ENCODE results near the gene GPN2. TPM values are rescaled to one million over a fixed set of nuclear protein-coding genes. Genes with fewer than 3 reads are reported as not detected.
"Not testable (repeated sequence)": the region's sequence is repeated elsewhere in the genome, so short reads cannot be mapped to it uniquely, and the experiment has no call there.

GPN2 gene
- total RNA-seq, 2 donors from 2014 or later = 54.8 to 55.5 TPM

GRCh38 chr1:26887125-26887524 lies 3.0 kb downstream of the GPN2 start:
- H3K27ac Mint-ChIP-seq = peak overlapping the region; percentile 8
- ATAC-seq (replicated peaks in 1 of 2) = no peak

GRCh38 chr1:26882696-26883463 lies 7.2 kb downstream of the GPN2 start:
- peaks cover 5% of the 10 kb centered on the region for H3K4me1 Mint-ChIP-seq (ENCODE audit: low read depth)
- no peaks in the 10 kb centered on the region for H3K27me3 Mint-ChIP-seq (ENCODE audit: low read depth)
- H3K4me3 Mint-ChIP-seq = no peak overlapping the region
- peaks cover 15 to 26% of the 10 kb centered on the region in 2 donors for H3K36me3 Mint-ChIP-seq (ENCODE audit: insufficient read depth in 2 of 2)
- no peak overlapping the region for H3K27ac Mint-ChIP-seq
- DNase-seq = no peak
- no peaks in the 10 kb centered on the region for H3K9me3 Mint-ChIP-seq
- no peak for ATAC-seq (replicated peaks in 1 of 2)

More at GRCh38 chr1:26887125-26887524, 3.0 kb downstream of the GPN2 start:
- peak in 1 of 2 donors; percentile 9 for DNase-seq
- Mint-ChIP-seq H3K9me3 (no peaks in the 10 kb centered on the region), H3K36me3 (ENCODE audit: insufficient read depth in 2 of 2) (peaks cover 24 to 31% of the 10 kb centered on the region in 2 donors), H3K27me3 (ENCODE audit: low read depth) (no peaks in the 10 kb centered on the region), H3K4me1 (ENCODE audit: low read depth) (peaks cover 32% of the 10 kb centered on the region), H3K4me3 (no peak overlapping the region)

DNA sequence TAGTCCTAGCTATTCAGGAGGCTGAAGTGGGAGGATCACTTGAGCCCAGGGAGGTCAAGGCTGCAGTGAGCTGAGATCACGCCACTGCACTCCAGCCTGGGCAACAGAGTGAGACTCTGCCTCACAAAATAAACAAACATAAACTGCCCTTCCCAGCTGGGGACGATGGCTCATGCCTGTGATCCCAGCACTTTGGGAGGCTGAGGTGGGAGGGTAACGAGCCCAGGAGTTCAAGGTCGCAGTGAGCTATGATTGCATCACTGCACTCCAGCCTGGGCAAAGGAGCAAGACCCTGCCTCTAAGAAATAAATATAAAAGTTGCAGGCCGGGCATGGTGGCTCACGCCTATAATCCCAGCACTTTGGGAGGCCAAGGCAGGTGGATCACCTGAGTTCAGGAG lies 8.5 kb downstream of the GPN2 start:
- H3K4me1 Mint-ChIP-seq (ENCODE audit: low read depth); ATAC-seq (replicated peaks in 1 of 2); H3K4me3 Mint-ChIP-seq; H3K27ac Mint-ChIP-seq; H3K27me3 Mint-ChIP-seq (ENCODE audit: low read depth); DNase-seq; H3K9me3 Mint-ChIP-seq: not testable (repeated sequence)
- H3K36me3 Mint-ChIP-seq (ENCODE audit: insufficient read depth in 2 of 2) = peaks cover 14 to 24% of the 10 kb centered on the region in 2 donors

GRCh38 chr1:26879793-26880192 lies 10.3 kb downstream of the GPN2 start:
- H3K4me3 Mint-ChIP-seq = no peak overlapping the region
- H3K36me3 Mint-ChIP-seq (ENCODE audit: insufficient read depth in 2 of 2) = peaks cover 10 to 23% of the 10 kb centered on the region in 2 donors
- H3K27ac Mint-ChIP-seq = no peak overlapping the region
- no peak for ATAC-seq (replicated peaks in 1 of 2)
- DNase-seq = no peak
- no peaks in the 10 kb centered on the region for H3K4me1 Mint-ChIP-seq (ENCODE audit: low read depth)
- no peaks in the 10 kb centered on the region for H3K27me3 Mint-ChIP-seq (ENCODE audit: low read depth)
- no peaks in the 10 kb centered on the region for H3K9me3 Mint-ChIP-seq

GRCh38 chr1:26877326-26877725 lies 12.8 kb downstream of the GPN2 start:
- Mint-ChIP-seq H3K36me3 (ENCODE audit: insufficient read depth in 2 of 2) (peaks cover 2 to 5% of the 10 kb centered on the region in 2 donors), H3K27me3 (ENCODE audit: low read depth) (no peaks in the 10 kb centered on the region), H3K27ac (no peak overlapping the region), H3K9me3 (no peaks in the 10 kb centered on the region), H3K4me1 (ENCODE audit: low read depth) (no peaks in the 10 kb centered on the region), H3K4me3 (no peak overlapping the region)
- DNase-seq = no peak
- no peak for ATAC-seq (replicated peaks in 1 of 2)

GRCh38 chr1:26874896-26875295 lies 15.2 kb downstream of the GPN2 start:
- Mint-ChIP-seq H3K36me3 (ENCODE audit: insufficient read depth in 2 of 2) (peaks cover 0 to 4% of the 10 kb centered on the region in 2 donors), H3K4me1 (ENCODE audit: low read depth) (no peaks in the 10 kb centered on the region), H3K9me3 (no peaks in the 10 kb centered on the region), H3K27ac (no peak overlapping the region), H3K27me3 (ENCODE audit: low read depth) (no peaks in the 10 kb centered on the region), H3K4me3 (no peak overlapping the region)
- ATAC-seq (replicated peaks in 1 of 2) = no peak
- DNase-seq = no peak

GRCh38 chr1:26873097-26873496 lies 17.0 kb downstream of the GPN2 start:
- H3K36me3 Mint-ChIP-seq (ENCODE audit: insufficient read depth in 2 of 2); ATAC-seq (replicated peaks in 1 of 2); H3K27ac Mint-ChIP-seq: not testable (repeated sequence)

DNA sequence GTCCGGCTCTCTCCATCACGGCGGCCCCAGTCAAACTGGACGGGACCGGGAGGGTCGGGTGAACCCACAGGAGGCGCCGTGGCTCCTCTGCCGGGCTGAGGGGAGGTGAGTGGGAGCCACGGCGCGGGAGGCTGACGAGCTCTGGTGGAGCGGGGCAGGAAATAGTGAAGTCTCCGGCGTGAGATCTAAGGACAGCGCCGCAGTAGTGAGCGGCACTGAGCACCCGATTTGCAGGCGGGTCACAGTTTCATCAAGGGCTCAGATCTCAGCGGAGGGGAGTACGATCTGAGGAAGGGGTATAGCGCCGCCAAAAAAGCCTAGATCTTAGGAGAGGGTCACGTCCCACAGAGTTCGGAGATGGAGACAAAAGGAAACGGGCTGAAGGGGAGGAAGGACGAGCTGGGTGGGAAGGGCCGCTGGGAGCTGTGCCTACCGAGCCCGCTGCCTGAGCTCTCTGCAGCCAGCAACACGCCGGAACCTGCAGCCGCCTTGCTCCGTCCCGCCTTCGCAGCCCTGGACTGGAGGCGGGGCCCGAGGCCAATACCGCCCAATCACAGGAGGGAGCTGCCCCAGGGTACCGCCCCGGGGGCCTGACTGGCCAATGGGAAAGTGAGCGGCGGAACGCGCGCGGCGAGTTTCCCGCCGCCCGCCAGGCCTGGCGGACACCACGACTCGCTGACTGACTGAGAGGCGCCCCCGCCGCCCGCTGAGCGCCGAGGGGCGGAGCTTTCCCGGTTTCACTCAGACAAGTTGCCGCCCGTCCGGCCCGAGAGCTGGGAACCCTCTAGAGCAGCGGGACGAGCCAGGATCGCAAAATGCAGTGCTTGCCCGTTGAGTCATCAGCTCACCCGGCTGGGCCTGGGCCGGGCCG lies 25.2 kb downstream of the GPN2 start:
- Mint-ChIP-seq H3K4me3 (peak overlapping the region; percentile 96 to 98), H3K27me3 (ENCODE audit: low read depth) (no peaks in the 10 kb centered on the region), H3K36me3 (ENCODE audit: insufficient read depth in 2 of 2) (no peaks in the 10 kb centered on the region), H3K9me3 (no peaks in the 10 kb centered on the region), H3K4me1 (ENCODE audit: low read depth) (peaks cover 25% of the 10 kb centered on the region), H3K27ac (peak overlapping the region; percentile 86)
- ATAC-seq (replicated peaks in 1 of 2) (peak; percentile 95 to 97), DNase-seq (peak; percentile 97 to 98)

More at GRCh38 chr1:26873097-26873496, 17.0 kb downstream of the GPN2 start:
- H3K27me3 Mint-ChIP-seq (ENCODE audit: low read depth); DNase-seq; H3K4me3 Mint-ChIP-seq; H3K4me1 Mint-ChIP-seq (ENCODE audit: low read depth); H3K9me3 Mint-ChIP-seq: not testable (repeated sequence)

DNA sequence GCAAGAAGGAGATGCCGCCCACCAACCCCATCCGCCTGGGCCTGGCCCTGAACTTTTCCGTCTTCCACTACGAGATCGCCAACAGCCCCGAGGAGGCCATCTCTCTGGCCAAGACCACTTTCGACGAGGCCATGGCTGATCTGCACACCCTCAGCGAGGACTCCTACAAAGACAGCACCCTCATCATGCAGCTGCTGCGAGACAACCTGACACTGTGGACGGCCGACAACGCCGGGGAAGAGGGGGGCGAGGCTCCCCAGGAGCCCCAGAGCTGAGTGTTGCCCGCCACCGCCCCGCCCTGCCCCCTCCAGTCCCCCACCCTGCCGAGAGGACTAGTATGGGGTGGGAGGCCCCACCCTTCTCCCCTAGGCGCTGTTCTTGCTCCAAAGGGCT lies 26.4 kb downstream of the GPN2 start:
- H3K4me3 Mint-ChIP-seq = peak overlapping the region; percentile 96 to 98
- no peak for DNase-seq
- no peak for ATAC-seq (replicated peaks in 1 of 2)
- no peaks in the 10 kb centered on the region for H3K27me3 Mint-ChIP-seq (ENCODE audit: low read depth)
- no peaks in the 10 kb centered on the region for H3K36me3 Mint-ChIP-seq (ENCODE audit: insufficient read depth in 2 of 2)
- peaks cover 25% of the 10 kb centered on the region for H3K4me1 Mint-ChIP-seq (ENCODE audit: low read depth)
- H3K27ac Mint-ChIP-seq = no peak overlapping the region
- H3K9me3 Mint-ChIP-seq = no peaks in the 10 kb centered on the region

GRCh38 chr1:26862781-26863684 lies 27.1 kb downstream of the GPN2 start, which contains the start of gene SFN:
Gene SFN (plus strand): TSS chr1:26863149. CDS start chr1:26863213, 64 bp downstream.
- no peaks in the 10 kb centered on the region for H3K27me3 Mint-ChIP-seq (ENCODE audit: low read depth)
- no peaks in the 10 kb centered on the region for H3K36me3 Mint-ChIP-seq (ENCODE audit: insufficient read depth in 2 of 2)
- DNase-seq (peak; percentile 61 to 66), ATAC-seq (replicated peaks in 1 of 2) (no peak)
- no peaks in the 10 kb centered on the region for H3K9me3 Mint-ChIP-seq
- H3K27ac Mint-ChIP-seq = peak within 1 kb of the TSS; percentile 61
- peaks cover 25% of the 10 kb centered on the region for H3K4me1 Mint-ChIP-seq (ENCODE audit: low read depth)
- peak within 1 kb of the TSS; percentile 96 to 98 for H3K4me3 Mint-ChIP-seq

- Mint-ChIP-seq H3K4me1 (ENCODE audit: low read depth) (peaks cover 25% of the 10 kb centered on the region), H3K9me3 (no peaks in the 10 kb centered on the region), H3K27ac (no peak overlapping the region), H3K4me3 (peak overlapping the region in 1 of 2 donors; percentile 13), H3K36me3 (ENCODE audit: insufficient read depth in 2 of 2) (no peaks in the 10 kb centered on the region), H3K27me3 (ENCODE audit: low read depth) (no peaks in the 10 kb centered on the region)
- no peak for DNase-seq
- no peak for ATAC-seq (replicated peaks in 1 of 2)
Observed at GRCh38 chr1:26861889-26862378, 28.1 kb downstream of the GPN2 start.

DNA sequence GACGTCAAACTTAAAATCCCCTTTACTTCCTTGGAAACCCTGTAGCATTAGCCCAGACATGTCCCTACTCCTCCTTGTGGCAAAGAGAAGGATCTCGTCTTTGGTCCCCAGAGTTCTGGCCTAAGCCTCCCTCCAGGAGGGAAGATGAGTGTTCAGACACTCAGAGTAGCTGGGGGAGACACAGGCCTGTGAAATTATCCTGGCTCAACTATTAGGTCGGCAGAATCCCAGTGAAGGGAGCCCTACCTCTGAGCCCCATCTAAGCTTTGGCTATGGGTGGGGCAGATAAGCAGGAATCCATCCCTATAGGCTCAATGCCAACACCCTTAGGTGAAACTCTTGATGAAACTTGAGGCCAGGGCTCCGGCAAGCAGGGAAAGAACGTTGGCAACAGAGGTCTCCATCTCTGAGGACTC lies 28.8 kb downstream of the GPN2 start:
- ATAC-seq (replicated peaks in 1 of 2) (no peak), DNase-seq (no peak)
- Mint-ChIP-seq H3K27me3 (ENCODE audit: low read depth) (no peaks in the 10 kb centered on the region), H3K4me3 (peak overlapping the region in 1 of 2 donors; percentile 38), H3K27ac (no peak overlapping the region), H3K4me1 (ENCODE audit: low read depth) (peaks cover 25% of the 10 kb centered on the region), H3K36me3 (ENCODE audit: insufficient read depth in 2 of 2) (no peaks in the 10 kb centered on the region), H3K9me3 (no peaks in the 10 kb centered on the region)

All from activated T-cell treated with anti-CD3 and anti-CD28 coated beads, Interleukin-2, amount 50 U/mL, for 72 hours (primary cell).